HUES64 (cell line): ENCODE measurements around the gene SLC35G3.
"Not testable (repeated sequence)": the region's sequence is repeated elsewhere in the genome, so short reads cannot be mapped to it uniquely, and the experiment has no call there.

Experiments
- H3K27ac ChIP-seq: 2 replicates; pipeline ENCODE4 v1.7.0; 2013; ENCODE audit warnings: low read depth, low read length, inconsistent platforms
- H3K27me3 ChIP-seq: 2 replicates; pipeline ENCODE4 v1.6.1; 2013; ENCODE audit warnings: mild to moderate bottlenecking, low read length; ENCODE audit not compliant: insufficient read depth
- H3K36me3 ChIP-seq: 2 replicates; pipeline ENCODE4 v1.6.1; 2013; ENCODE audit warnings: mild to moderate bottlenecking, low read length; ENCODE audit not compliant: insufficient read depth
- H3K4me1 ChIP-seq: 2 replicates; pipeline ENCODE4 v1.6.1; 2013; ENCODE audit warnings: mild to moderate bottlenecking, low read length, moderate library complexity; ENCODE audit not compliant: insufficient read depth
- H3K4me3 ChIP-seq: 2 replicates; pipeline ENCODE4 v1.5.1; 2013; ENCODE audit warnings: mild to moderate bottlenecking, low read length, moderate library complexity
- H3K9ac ChIP-seq: 2 replicates; pipeline ENCODE4 v1.6.1; 2013; ENCODE audit warnings: mild to moderate bottlenecking, low read depth, low read length
- H3K9me3 ChIP-seq: 2 replicates; pipeline ENCODE4 v1.6.1; 2013; ENCODE audit warnings: low read depth, low read length; ENCODE audit not compliant: insufficient read depth
- WGBS: fragments of 150-250, 120-280 bp; methylation state at CpG from one replicate; pipeline ENCODE4 v1.1.7; 2013; ENCODE audit warnings: missing lambda C conversion rate; 5-methylcytosine and 5-hydroxymethylcytosine counted together

The SLC35G3 gene

DNA sequence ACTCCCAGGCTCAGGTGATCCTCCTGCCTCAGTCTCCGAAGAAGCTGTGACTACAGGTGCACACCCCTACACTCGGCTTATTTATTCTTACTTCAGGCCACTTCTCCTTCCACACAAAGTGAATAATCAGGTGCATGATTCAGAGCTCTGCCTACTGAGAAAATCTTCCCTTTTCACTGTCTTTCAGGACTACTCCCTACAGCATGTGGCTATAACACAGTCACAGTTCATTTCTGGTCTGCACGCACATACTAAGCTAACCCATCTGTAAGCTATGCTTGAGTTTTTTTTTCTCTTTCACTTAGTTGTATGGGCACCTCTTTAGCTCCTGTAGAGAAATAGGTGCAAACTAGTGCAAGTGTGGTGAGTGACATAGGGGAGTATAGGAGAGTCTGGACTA lies 41.1 kb upstream of the SLC35G3 start:
- Histone ChIP-seq H3K36me3 (no peaks in the 10 kb centered on the region), H3K27me3 (peaks cover 8% of the 10 kb centered on the region; the same call in 1 of the 2 replicates), H3K9me3 (no peaks in the 10 kb centered on the region), H3K4me3 (no peak overlapping the region), H3K27ac (no peak overlapping the region), H3K4me1 (no peaks in the 10 kb centered on the region), H3K9ac (no peak overlapping the region)
- WGBS, result 92% methylated on average over 3 of the region's 3 CpGs

DNA sequence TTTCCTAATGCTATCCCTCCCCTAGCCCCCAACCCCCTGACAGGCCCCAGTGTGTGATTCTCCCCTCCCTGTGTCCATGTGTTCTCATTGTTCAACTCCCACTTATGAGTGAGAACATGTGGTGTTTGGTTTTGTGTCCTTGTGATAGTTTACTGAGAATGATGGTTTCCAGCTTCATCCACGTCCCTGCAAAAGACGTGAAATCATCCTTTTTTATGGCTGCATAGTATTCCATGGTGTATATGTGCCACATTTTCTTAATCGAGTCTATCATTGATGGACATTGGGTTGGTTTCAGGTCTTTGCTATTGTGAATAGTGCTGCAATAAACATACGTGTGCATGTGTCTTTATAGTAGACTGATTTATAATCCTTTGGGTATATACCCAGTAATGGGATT lies 40.1 kb upstream of the SLC35G3 start:
- H3K4me3 ChIP-seq, H3K4me1 ChIP-seq, H3K9ac ChIP-seq, H3K27ac ChIP-seq, H3K36me3 ChIP-seq, H3K27me3 ChIP-seq, H3K9me3 ChIP-seq: not testable (repeated sequence)
- WGBS, result 92% methylated on average over 4 of the region's 4 CpGs

DNA sequence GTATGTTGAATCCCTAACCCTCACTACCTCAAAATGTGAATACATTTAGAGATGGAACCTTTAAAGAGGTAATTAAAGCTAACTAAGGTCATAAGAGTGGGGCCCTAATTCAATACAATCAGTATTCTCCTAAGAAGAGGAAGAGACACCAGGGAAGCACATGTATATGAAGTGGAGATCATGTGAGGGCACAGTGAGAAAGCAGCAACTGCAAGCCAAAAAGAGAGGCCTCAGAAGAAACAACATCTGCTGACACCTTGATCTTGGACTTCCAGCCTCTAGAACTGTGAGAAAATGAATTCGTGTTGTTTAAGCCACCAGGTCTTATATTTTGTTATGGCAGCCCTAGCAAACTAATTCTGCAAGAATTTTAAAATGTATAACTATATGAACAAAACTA lies 35.4 kb upstream of the SLC35G3 start:
- H3K27ac ChIP-seq, result no peak overlapping the region
- WGBS, result 71% methylated on average over 1 of the region's 1 CpG
- H3K36me3 ChIP-seq, result no peaks in the 10 kb centered on the region
- H3K9ac ChIP-seq, result no peak overlapping the region
- no peaks in the 10 kb centered on the region for H3K9me3 ChIP-seq
- H3K4me1 ChIP-seq, result no peaks in the 10 kb centered on the region
- H3K27me3 ChIP-seq, result 0 out of 2 replicates have a peak, but pooled peaks cover 3% of the 10 kb centered on the region
- no peak overlapping the region for H3K4me3 ChIP-seq

DNA sequence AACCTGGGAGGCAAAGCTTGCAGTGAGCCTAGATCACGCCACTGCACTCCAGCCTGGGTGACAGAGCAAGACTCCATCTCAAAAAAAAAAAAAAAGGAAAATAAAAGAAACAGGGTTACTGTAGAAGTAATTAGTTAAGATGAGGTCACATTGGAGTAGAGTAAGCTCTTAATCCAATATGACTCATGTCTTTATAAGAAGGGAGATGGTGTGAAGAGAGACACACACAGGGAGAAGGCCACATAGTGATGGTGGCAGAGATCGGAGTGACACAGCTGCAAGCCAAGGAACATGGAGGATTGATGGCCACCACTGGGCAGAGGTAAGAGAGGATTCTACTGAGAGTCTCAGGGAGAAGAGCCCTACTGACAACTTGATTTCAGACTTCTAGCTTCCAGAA lies 33.4 kb upstream of the SLC35G3 start:
- H3K27me3 ChIP-seq, result 0 out of 2 replicates have a peak, but pooled peaks cover 3% of the 10 kb centered on the region
- no peaks in the 10 kb centered on the region for H3K36me3 ChIP-seq
- H3K4me1 ChIP-seq, result no peaks in the 10 kb centered on the region
- 90% methylated on average over 2 of the region's 2 CpGs for WGBS
- H3K4me3 ChIP-seq, result no peak overlapping the region
- H3K27ac ChIP-seq, result no peak overlapping the region
- H3K9ac ChIP-seq, result no peak overlapping the region
- H3K9me3 ChIP-seq, result peaks cover 4% of the 10 kb centered on the region; the same call in 1 of the 2 replicates

DNA sequence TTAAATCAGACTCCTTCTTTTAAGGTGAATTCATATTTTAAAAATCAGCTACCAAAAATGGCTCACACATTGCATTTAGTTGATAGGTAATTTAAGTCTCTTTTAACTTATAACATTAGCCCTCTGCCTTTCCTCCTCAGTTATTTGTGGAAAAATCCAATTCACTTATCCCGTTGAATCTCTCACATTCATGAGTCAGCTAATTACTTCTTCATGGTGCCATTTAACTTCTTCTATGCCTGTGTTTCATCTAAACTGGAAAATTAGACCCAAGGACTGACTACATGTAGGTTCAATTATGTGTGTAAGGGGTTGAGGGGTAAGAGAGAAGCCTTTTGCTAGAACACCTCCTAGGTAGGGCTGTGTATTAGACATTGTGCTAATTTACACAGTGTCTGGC lies 30.2 kb upstream of the SLC35G3 start:
- Histone ChIP-seq H3K27me3 (no peaks in the 10 kb centered on the region), H3K4me1 (no peaks in the 10 kb centered on the region), H3K36me3 (no peaks in the 10 kb centered on the region), H3K9me3 (peaks cover 6% of the 10 kb centered on the region; the same call in 1 of the 2 replicates), H3K4me3 (no peak overlapping the region), H3K9ac (no peak overlapping the region), H3K27ac (no peak overlapping the region)
- WGBS, result 59% methylated on average over 1 of the region's 1 CpG

DNA sequence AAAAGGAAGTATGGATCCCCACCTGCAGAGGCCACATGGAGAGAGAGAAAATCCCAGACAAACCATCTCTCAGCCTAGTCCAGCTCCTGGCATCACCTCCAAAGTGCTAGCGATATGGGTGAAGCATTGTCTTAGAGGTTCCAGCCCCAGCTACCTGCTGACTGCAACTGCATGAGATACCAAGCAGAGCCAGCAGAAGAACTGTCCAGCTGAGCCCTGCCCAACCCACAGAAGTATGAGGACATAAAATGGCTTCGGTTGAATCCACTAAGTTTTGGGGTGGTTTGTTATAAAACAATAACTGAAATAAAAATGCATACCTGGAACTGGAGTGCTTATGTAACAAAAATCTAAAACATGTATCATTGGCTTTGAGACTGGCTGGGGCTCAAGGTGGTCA lies 28.3 kb upstream of the SLC35G3 start:
- H3K9ac ChIP-seq, result no peak overlapping the region
- H3K27ac ChIP-seq, result no peak overlapping the region
- H3K9me3 ChIP-seq, result peaks cover 6% of the 10 kb centered on the region; the same call in 1 of the 2 replicates
- no peaks in the 10 kb centered on the region for H3K27me3 ChIP-seq
- no peaks in the 10 kb centered on the region for H3K36me3 ChIP-seq
- WGBS, result 94% methylated on average over 2 of the region's 2 CpGs
- H3K4me3 ChIP-seq, result no peak overlapping the region
- H3K4me1 ChIP-seq, result no peaks in the 10 kb centered on the region

DNA sequence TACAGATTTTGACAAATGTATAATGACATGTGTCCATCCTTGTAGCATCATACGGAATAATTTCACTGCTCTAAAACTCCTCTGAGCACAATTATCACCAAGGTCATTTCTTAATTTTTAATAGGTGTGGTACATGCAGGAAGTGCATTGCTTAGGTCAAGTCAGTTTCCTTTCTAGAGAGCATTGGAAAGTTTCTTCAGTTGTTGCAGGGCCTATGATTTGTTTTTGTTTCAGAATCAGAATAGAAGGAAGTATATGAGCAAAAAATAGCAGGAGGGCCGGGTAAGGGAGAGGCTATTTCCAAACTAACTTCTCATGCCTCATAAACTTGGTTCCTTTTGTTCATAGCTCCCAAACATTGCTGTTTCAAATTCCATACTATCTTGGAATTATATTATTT lies 24.7 kb upstream of the SLC35G3 start:
- H3K27ac ChIP-seq, result no peak overlapping the region
- no peaks in the 10 kb centered on the region for H3K27me3 ChIP-seq
- no peak overlapping the region for H3K4me3 ChIP-seq
- no peaks in the 10 kb centered on the region for H3K4me1 ChIP-seq
- H3K9me3 ChIP-seq, result peaks cover 6% of the 10 kb centered on the region; the same call in 1 of the 2 replicates
- no peak overlapping the region for H3K9ac ChIP-seq
- WGBS, result no CpG with 5 or more reads among the region's 2 CpGs
- no peaks in the 10 kb centered on the region for H3K36me3 ChIP-seq

DNA sequence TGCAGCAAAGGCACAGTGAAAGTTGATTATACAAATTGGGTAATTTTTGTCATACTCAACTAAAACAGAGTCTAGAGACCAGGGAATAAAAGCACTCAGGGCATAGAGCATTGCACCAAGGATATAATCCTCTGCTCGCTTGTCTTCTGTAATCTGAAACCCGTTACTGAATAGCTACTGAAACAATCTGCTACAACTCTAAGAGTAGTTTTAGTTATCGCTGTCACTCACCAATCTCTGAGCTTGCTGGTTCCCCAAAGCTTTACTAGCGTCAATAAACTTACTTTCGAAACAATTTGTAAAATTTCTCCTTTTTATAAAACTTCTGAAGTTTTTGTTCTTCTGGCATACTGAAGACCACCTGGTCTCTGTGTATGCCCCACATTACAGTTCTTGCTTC lies 22.9 kb upstream of the SLC35G3 start:
- H3K27ac ChIP-seq, result no peak overlapping the region
- no peak overlapping the region for H3K9ac ChIP-seq
- no peak overlapping the region for H3K4me3 ChIP-seq
- no peaks in the 10 kb centered on the region for H3K36me3 ChIP-seq
- no peaks in the 10 kb centered on the region for H3K9me3 ChIP-seq
- 87% methylated on average over 5 of the region's 5 CpGs for WGBS
- no peaks in the 10 kb centered on the region for H3K27me3 ChIP-seq
- H3K4me1 ChIP-seq, result no peaks in the 10 kb centered on the region

DNA sequence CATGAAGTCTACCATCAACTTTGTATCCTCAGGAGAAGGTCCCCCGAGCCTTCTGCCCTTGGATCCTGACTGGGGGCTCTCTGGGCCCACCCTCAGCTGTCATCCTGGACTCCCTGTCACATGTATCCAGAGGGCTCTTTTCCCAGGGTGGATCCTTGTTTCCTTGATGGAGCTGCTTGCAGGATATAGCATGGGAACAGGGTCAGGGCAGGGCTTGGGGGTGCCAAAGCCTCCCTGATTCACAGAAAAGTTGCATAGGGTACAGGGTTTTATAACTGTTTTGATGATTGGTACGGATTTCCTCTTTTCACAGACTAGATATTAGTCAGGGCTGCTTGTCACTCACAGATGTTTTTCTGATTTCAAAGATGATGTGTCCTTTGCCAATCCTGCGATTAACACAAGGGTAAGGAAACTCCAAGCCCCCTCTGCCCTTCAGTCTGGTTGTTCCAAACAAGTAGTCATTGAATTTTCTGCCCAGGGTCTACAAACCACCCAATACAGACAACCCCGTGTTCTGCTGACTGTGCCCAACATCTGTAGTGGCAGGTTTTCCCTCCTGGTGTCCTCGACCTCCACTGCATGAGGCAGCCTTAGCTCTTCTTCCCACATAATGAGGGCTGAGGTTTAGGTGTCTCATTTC lies 20.6 kb upstream of the SLC35G3 start:
- Histone ChIP-seq H3K27me3 (no peaks in the 10 kb centered on the region), H3K9me3 (no peaks in the 10 kb centered on the region), H3K4me1 (no peaks in the 10 kb centered on the region), H3K27ac (no peak overlapping the region), H3K9ac (no peak overlapping the region), H3K36me3 (no peaks in the 10 kb centered on the region), H3K4me3 (no peak overlapping the region)
- WGBS, result 75% methylated on average over 5 of the region's 5 CpGs

DNA sequence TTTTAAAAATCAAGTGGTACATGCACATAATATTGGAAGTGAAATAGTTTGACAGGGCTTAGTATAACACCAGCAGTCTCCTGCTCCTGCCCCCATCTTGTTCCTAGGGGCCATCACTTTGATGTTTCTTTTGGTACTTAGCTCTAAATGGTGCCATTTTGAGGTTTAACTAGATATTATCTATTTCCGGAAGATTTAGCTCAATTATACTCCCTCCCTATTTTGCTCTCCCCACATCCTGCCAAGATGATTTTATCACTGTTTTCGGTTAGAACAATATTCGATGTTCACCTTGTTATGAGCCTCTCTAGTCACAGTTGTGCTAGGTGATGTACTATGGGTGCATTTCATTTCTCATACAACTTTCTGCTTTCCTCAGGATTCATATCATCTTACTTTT lies 20.0 kb upstream of the SLC35G3 start:
- Histone ChIP-seq H3K9ac (no peak overlapping the region), H3K4me3 (no peak overlapping the region)
- 89% methylated on average over 3 of the region's 3 CpGs for WGBS

DNA sequence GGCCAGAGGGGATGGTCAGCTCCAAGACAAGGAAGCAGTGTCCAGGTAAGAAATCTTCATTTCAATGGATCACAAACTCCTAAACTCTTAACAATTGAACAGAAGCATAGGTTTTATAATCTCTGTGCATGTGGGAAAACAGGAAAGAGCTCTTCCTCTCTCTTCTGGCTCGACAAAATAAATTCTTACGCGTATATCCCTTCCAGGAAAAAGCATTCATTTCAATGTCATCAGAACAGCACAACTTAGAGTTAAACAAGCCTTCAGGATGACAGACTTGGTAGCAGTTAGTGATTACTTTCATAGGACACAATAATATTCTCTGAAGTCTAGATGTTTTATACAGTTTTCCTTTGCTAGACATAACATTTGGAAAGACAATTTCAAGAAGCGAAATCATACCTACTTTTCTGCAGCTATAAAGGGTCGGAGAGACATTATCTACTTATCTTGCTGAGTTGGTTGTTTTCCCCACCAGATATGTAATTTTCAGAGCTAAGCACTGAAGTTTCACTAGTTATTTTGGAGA lies 19.3 kb upstream of the SLC35G3 start:
- 91% methylated on average over 5 of the region's 5 CpGs for WGBS
- Histone ChIP-seq H3K4me1 (no peaks in the 10 kb centered on the region), H3K36me3 (no peaks in the 10 kb centered on the region), H3K27ac (no peak overlapping the region), H3K9me3 (no peaks in the 10 kb centered on the region), H3K27me3 (no peaks in the 10 kb centered on the region), H3K4me3 (no peak overlapping the region), H3K9ac (no peak overlapping the region)

More for the DNA sequence above, 20.0 kb upstream of the SLC35G3 start:
- no peak overlapping the region for H3K27ac ChIP-seq
- no peaks in the 10 kb centered on the region for H3K27me3 ChIP-seq
- no peaks in the 10 kb centered on the region for H3K36me3 ChIP-seq
- H3K4me1 ChIP-seq, result no peaks in the 10 kb centered on the region
- H3K9me3 ChIP-seq, result no peaks in the 10 kb centered on the region

DNA sequence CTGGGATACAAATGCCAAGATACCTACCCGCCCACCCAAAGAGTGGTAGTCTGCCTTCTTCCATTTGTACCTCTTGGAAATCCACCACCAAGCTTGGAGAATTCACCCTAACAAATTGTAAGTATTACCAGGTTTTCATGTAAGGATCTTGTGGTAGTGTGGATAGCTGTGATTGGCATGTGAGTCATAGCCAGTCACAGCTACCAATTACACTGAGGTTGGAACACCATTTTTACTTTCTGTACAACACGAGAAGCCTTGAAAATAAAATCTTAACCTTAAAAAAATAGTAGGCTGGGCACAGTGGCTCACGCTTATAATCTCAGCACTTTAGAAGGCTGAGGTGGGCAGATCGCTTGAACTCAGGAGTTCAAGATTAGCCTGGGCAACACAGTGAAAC lies 18.5 kb upstream of the SLC35G3 start:
- WGBS, result 92% methylated on average over 4 of the region's 4 CpGs
- no peak overlapping the region for H3K4me3 ChIP-seq
- no peaks in the 10 kb centered on the region for H3K27me3 ChIP-seq
- no peak overlapping the region for H3K27ac ChIP-seq
- no peaks in the 10 kb centered on the region for H3K4me1 ChIP-seq
- no peak overlapping the region for H3K9ac ChIP-seq
- H3K36me3 ChIP-seq, result no peaks in the 10 kb centered on the region
- H3K9me3 ChIP-seq, result no peaks in the 10 kb centered on the region
